ENCODE results near the gene TRIM29.
"Not testable (repeated sequence)": the region's sequence is repeated elsewhere in the genome, so short reads cannot be mapped to it uniquely, and the experiment has no call there.

TRIM29 gene

GRCh38 chr11:120137611-120138521 lies at the start of gene TRIM29:
TRIM29 (minus strand) TSS chr11:120138113; CDS start chr11:120138031, 82 bp downstream.
- DNase-seq (ENCODE audit: low read depth) = no peak

GRCh38 chr11:120186774-120187591 lies 49.1 kb upstream of the TRIM29 start:
- no peak for DNase-seq (ENCODE audit: low read depth)

- no peak for DNase-seq (ENCODE audit: low read depth)
Measured at GRCh38 chr11:120186456-120186773, 48.5 kb upstream of the TRIM29 start.

- DNase-seq (ENCODE audit: low read depth) = no peak
Measured at GRCh38 chr11:120185706-120186455, 48.0 kb upstream of the TRIM29 start.

GRCh38 chr11:120184946-120185705 lies 47.2 kb upstream of the TRIM29 start:
- peak; percentile 25 for DNase-seq (ENCODE audit: low read depth)

GRCh38 chr11:120184371-120184945 lies 46.5 kb upstream of the TRIM29 start:
- DNase-seq (ENCODE audit: low read depth) = no peak

- no peak for DNase-seq (ENCODE audit: low read depth)
Measured at GRCh38 chr11:120183701-120184141, 45.8 kb upstream of the TRIM29 start.

- DNase-seq (ENCODE audit: low read depth) = no peak
Measured at GRCh38 chr11:120182790-120183491, 45.0 kb upstream of the TRIM29 start.

- DNase-seq (ENCODE audit: low read depth) = no peak
Measured at GRCh38 chr11:120182372-120182771, 44.5 kb upstream of the TRIM29 start.

- DNase-seq (ENCODE audit: low read depth) = no peak
Measured at GRCh38 chr11:120181376-120181975, 43.6 kb upstream of the TRIM29 start.

GRCh38 chr11:120180551-120181232 lies 42.8 kb upstream of the TRIM29 start:
- peak; percentile 33 for DNase-seq (ENCODE audit: low read depth)

GRCh38 chr11:120180063-120180462 lies 42.1 kb upstream of the TRIM29 start:
- not testable (repeated sequence) for DNase-seq (ENCODE audit: low read depth)

GRCh38 chr11:120179057-120179672 lies 41.3 kb upstream of the TRIM29 start:
- DNase-seq (ENCODE audit: low read depth) = no peak

- DNase-seq (ENCODE audit: low read depth) = no peak
Measured at GRCh38 chr11:120178561-120179056, 40.7 kb upstream of the TRIM29 start.

- no peak for DNase-seq (ENCODE audit: low read depth)
Measured at GRCh38 chr11:120174866-120175265, 37.0 kb upstream of the TRIM29 start.

GRCh38 chr11:120173807-120174206 lies 35.9 kb upstream of the TRIM29 start:
- no peak for DNase-seq (ENCODE audit: low read depth)

- no peak for DNase-seq (ENCODE audit: low read depth)
Measured at GRCh38 chr11:120173019-120173705, 35.2 kb upstream of the TRIM29 start.
